Neural progenitor cell (in vitro differentiated cells): Measurements from ENCODE around the gene BCAR1. TPM values are rescaled to one million over a fixed set of nuclear protein-coding genes. Genes with fewer than 3 reads are reported as not detected.

Experiments used
- DNase-seq: peaks from one replicate; pipeline ENCODE4 v3.0.0-alpha.2; 2016; ENCODE audit warnings: low spot score
- H2AFZ ChIP-seq: fragments of 200-600 bp; sonication (generic); replicated peaks from 2 replicates; pipeline ENCODE4 v1.6.1; 2016; ENCODE audit warnings: antibody characterized with exemption
- H3F3A ChIP-seq: fragments of 200-600 bp; sonication (generic); 2 replicates; pipeline ENCODE4 v1.6.1; 2016; ENCODE audit warnings: antibody characterized with exemption, low read depth
- H3K27ac ChIP-seq: fragments of 200-600 bp; sonication (generic); 2 replicates; pipeline ENCODE4 v1.5.1; 2016; ENCODE audit warnings: mild to moderate bottlenecking
- H3K27me3 ChIP-seq: fragments of 200-600 bp; sonication (generic); 2 replicates; pipeline ENCODE4 v1.6.1; 2016; ENCODE audit warnings: mild to moderate bottlenecking, moderate library complexity
- H3K36me3 ChIP-seq: fragments of 200-600 bp; sonication (generic); 2 replicates; pipeline ENCODE4 v1.5.1; 2016
- H3K4me1 ChIP-seq: fragments of 200-600 bp; sonication (generic); 2 replicates; pipeline ENCODE4 v1.6.1; 2016; ENCODE audit warnings: mixed run types
- H3K4me2 ChIP-seq: fragments of 200-600 bp; sonication (generic); 2 replicates; pipeline ENCODE4 v1.6.1; 2016
- H3K4me3 ChIP-seq: fragments of 200-600 bp; sonication (generic); 2 replicates; pipeline ENCODE4 v1.5.1; 2016
- H3K79me2 ChIP-seq: fragments of 200-600 bp; sonication (generic); 2 replicates; pipeline ENCODE4 v1.6.1; 2016; ENCODE audit warnings: low read depth
- H3K9ac ChIP-seq: fragments of 200-600 bp; sonication (generic); 2 replicates; pipeline ENCODE4 v1.6.1; 2016
- H3K9me3 ChIP-seq: fragments of 200-600 bp; sonication (generic); 2 replicates; pipeline ENCODE4 v1.5.1; 2016; ENCODE audit warnings: low read depth
- H4K20me1 ChIP-seq: fragments of 200-600 bp; sonication (generic); 2 replicates; pipeline ENCODE4 v1.6.1; 2016; ENCODE audit warnings: low read depth
- H3K27ac Mint-ChIP-seq: 3 replicates; pipeline ENCODE4 v1.8.0; 2021; ENCODE audit warnings: mixed read lengths
- H3K27me3 Mint-ChIP-seq: 2 replicates; pipeline ENCODE4 v1.8.0; 2022; ENCODE audit warnings: low read depth, mild to moderate bottlenecking, inconsistent platforms, moderate library complexity, mixed read lengths; ENCODE audit not compliant: insufficient read depth
- H3K36me3 Mint-ChIP-seq: 3 replicates; pipeline ENCODE4 v1.8.0; 2021; ENCODE audit warnings: mixed read lengths
- H3K4me1 Mint-ChIP-seq: 3 replicates; pipeline ENCODE4 v1.8.0; 2021; ENCODE audit warnings: mixed read lengths
- H3K4me3 Mint-ChIP-seq: 3 replicates; pipeline ENCODE4 v1.8.0; 2021; ENCODE audit warnings: mild to moderate bottlenecking, moderate library complexity, mixed read lengths
- H3K9me3 Mint-ChIP-seq: 3 replicates; pipeline ENCODE4 v1.8.0; 2020; ENCODE audit warnings: mixed read lengths
- EZH2 ChIP-seq: fragments of 200-600 bp; sonication (generic); IDR thresholded peaks from 2 replicates; pipeline ENCODE4 v1.6.1; 2017; ENCODE audit warnings: antibody characterized with exemption, mild to moderate bottlenecking, moderate library complexity
- EZH2phosphoT487 ChIP-seq: fragments of 200-600 bp; sonication (generic); IDR thresholded peaks from 2 replicates; pipeline ENCODE4 v1.6.1; 2017; ENCODE audit warnings: antibody characterized with exemption
- total RNA-seq: library from RNA; depleted of rRNA; stranded (reverse); fragments of >200 nt; gene quantifications from 2 replicates; pipeline ENCODE4 v1.2.3, GENCODE V29; 2015; ENCODE audit warnings: low replicate concordance
- TF ChIP-seq, protein P1 (sequence below): fragments of 200-600 bp; sonication (generic); IDR thresholded peaks from 2 replicates; pipeline ENCODE4 v1.5.1; 2017; ENCODE audit warnings: antibody characterized with exemption, mild to moderate bottlenecking

Gene BCAR1
- total RNA-seq, 1 donor from 2014 or later = 10.9 TPM

DNA sequence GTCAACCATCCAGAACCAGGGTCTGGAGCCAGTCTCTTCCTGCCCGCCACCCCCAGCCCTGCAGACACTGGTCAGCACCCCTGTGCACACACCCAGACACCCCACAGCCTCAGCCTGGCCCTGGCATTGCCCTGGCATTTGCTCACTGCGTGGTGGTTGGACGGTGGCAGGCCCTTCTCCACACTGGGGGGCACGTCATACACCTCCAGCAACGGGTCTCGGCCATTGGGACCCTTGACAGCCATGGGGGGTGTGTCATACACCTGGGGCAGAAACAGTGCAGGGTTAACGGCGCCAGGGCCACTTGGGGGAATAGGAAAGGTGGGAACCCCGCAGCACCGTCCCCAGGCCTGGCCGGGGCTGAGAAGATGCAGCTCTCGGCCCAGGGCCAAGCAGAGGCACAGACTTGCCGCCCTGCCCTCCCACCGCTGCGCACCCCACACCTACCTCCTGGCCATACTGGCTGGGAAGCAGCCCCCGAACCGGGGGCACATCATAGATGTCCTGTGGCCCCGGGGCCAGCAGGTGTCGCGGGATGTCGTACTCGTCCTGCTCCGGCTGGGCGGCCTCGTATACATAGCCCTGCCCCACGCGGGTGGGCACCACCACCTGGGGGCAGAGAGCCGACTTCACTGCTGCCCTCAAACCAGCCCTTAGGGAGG is 14.6 kb downstream of the BCAR1 start:
- H3K27me3 ChIP-seq = no peaks in the 10 kb centered on the region
- H3K4me1 Mint-ChIP-seq = peaks cover 26% of the 10 kb centered on the region
- no peaks in the 10 kb centered on the region for H3K9me3 Mint-ChIP-seq
- H3K4me3 ChIP-seq = no peak overlapping the region
- no peak overlapping the region for H3K9ac ChIP-seq
- no peaks in the 10 kb centered on the region for H3K36me3 ChIP-seq
- no peak overlapping the region for H3K27ac Mint-ChIP-seq
- no peak overlapping the region for H3K4me2 ChIP-seq
- H3F3A ChIP-seq = peaks cover 8% of the 10 kb centered on the region
- H3K36me3 Mint-ChIP-seq = peaks cover 18% of the 10 kb centered on the region
- peaks cover 7% of the 10 kb centered on the region for H3K79me2 ChIP-seq
- H2AFZ ChIP-seq = no peak overlapping the region
- DNase-seq = no peak
- TF ChIP-seq EZH2 = no peak
- TF ChIP-seq, protein P1, sequence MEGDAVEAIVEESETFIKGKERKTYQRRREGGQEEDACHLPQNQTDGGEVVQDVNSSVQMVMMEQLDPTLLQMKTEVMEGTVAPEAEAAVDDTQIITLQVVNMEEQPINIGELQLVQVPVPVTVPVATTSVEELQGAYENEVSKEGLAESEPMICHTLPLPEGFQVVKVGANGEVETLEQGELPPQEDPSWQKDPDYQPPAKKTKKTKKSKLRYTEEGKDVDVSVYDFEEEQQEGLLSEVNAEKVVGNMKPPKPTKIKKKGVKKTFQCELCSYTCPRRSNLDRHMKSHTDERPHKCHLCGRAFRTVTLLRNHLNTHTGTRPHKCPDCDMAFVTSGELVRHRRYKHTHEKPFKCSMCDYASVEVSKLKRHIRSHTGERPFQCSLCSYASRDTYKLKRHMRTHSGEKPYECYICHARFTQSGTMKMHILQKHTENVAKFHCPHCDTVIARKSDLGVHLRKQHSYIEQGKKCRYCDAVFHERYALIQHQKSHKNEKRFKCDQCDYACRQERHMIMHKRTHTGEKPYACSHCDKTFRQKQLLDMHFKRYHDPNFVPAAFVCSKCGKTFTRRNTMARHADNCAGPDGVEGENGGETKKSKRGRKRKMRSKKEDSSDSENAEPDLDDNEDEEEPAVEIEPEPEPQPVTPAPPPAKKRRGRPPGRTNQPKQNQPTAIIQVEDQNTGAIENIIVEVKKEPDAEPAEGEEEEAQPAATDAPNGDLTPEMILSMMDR = no peak
- TF ChIP-seq EZH2phosphoT487 = no peak
- H3K27ac ChIP-seq = no peak overlapping the region
- H3K4me3 Mint-ChIP-seq = no peak overlapping the region
- H3K27me3 Mint-ChIP-seq = peaks cover 4% of the 10 kb centered on the region
- H3K9me3 ChIP-seq = no peaks in the 10 kb centered on the region
- peaks cover 13% of the 10 kb centered on the region for H3K4me1 ChIP-seq
- peaks cover 48% of the 10 kb centered on the region for H4K20me1 ChIP-seq

DNA sequence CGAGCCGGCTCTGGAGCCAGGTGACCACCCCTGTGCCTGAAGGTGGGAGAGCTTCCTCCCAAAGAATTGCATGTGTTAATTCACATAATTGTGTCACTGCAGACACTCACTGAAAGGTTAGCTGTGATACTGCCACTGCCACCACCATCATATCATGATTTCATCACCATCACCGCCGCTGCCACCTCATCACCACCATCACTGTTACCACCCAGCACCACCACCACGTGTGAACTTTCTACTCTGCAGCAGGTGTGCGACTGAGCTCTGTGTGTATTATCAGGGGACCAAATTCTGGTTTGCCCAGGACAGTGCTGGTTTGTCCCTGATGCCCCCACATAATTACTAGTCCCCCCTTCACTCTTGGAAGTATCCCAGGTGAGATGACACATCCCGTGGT is 15.2 kb downstream of the BCAR1 start:
- no peak overlapping the region for H3K4me2 ChIP-seq
- H3F3A ChIP-seq = peaks cover 8% of the 10 kb centered on the region
- H3K9me3 ChIP-seq = no peaks in the 10 kb centered on the region
- peaks cover 7% of the 10 kb centered on the region for H3K79me2 ChIP-seq
- no peak overlapping the region for H3K4me3 ChIP-seq
- H3K27ac ChIP-seq = no peak overlapping the region
- H3K27me3 ChIP-seq = no peaks in the 10 kb centered on the region
- no peaks in the 10 kb centered on the region for H3K36me3 ChIP-seq
- peaks cover 13% of the 10 kb centered on the region for H3K4me1 ChIP-seq
- no peaks in the 10 kb centered on the region for H3K9me3 Mint-ChIP-seq
- H3K4me1 Mint-ChIP-seq = peaks cover 26% of the 10 kb centered on the region
- TF ChIP-seq EZH2 (no peak), EZH2phosphoT487 (no peak)
- TF ChIP-seq, protein P1 = no peak
- peaks cover 4% of the 10 kb centered on the region for H3K27me3 Mint-ChIP-seq
- peaks cover 48% of the 10 kb centered on the region for H4K20me1 ChIP-seq
- peak overlapping the region; percentile 57 for H3K27ac Mint-ChIP-seq
- no peak overlapping the region for H3K9ac ChIP-seq
- H3K36me3 Mint-ChIP-seq = peaks cover 22% of the 10 kb centered on the region
- no peak for DNase-seq
- H3K4me3 Mint-ChIP-seq = peak overlapping the region; percentile 48
- H2AFZ ChIP-seq = no peak overlapping the region

DNA sequence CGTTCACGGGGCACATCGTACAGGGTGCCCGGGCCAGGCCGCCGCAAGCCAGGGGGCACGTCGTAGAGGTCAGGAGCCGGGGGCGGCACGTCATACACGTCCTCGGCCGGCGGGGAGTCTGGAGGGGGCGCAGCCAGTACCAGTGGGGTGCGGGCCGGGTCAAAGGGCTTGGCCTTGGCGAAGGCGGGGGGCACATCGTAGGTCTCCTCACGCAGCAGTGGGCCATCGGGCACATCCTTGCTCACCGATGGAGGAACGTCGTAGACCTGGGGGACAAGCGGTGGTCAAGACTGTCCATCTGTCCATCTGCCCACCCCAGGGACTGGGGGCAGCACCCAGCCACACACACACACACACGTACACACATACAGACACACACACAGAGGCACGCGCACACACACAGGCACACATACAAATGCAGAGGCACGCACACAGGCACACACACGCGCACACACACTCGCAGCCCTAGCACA is 15.7 kb downstream of the BCAR1 start:
- Histone ChIP-seq H3K79me2 (peaks cover 7% of the 10 kb centered on the region), H3K4me2 (no peak overlapping the region), H3K36me3 (no peaks in the 10 kb centered on the region), H3F3A (peaks cover 8% of the 10 kb centered on the region), H3K27me3 (no peaks in the 10 kb centered on the region), H2AFZ (no peak overlapping the region), H3K4me3 (no peak overlapping the region), H3K9ac (no peak overlapping the region), H3K9me3 (no peaks in the 10 kb centered on the region), H3K4me1 (peaks cover 13% of the 10 kb centered on the region), H4K20me1 (peaks cover 48% of the 10 kb centered on the region), H3K27ac (no peak overlapping the region)
- Mint-ChIP-seq H3K4me1 (peaks cover 22% of the 10 kb centered on the region), H3K9me3 (no peaks in the 10 kb centered on the region), H3K27me3 (peaks cover 4% of the 10 kb centered on the region), H3K36me3 (peaks cover 19% of the 10 kb centered on the region), H3K27ac (peak overlapping the region; percentile 57), H3K4me3 (peak overlapping the region; percentile 48)
- no peak for DNase-seq
- TF ChIP-seq EZH2 = no peak
- TF ChIP-seq, protein P1 = no peak
- no peak for TF ChIP-seq EZH2phosphoT487
